K562 (cell line): ENCODE results near the gene PI4K2B. TPM values are rescaled to one million over a fixed set of nuclear protein-coding genes. Genes with fewer than 3 reads are reported as not detected.

Experiments used
- ATAC-seq: fragments of 200-7000 bp; cut with Tn5 transposase; 3 replicates; pipeline ENCODE4 v1.9.1; 2020; ENCODE audit warnings: moderate library complexity
- BruUV-seq: library from RNA; stranded (reverse); fragments of 400-500 nt; replicated peaks from 2 replicates; lab custom pipeline; 2021; lab: Mats Ljungman, UMichigan
- CTCF ChIA-PET: fragments of 300-600 bp; formaldehyde crosslinking; extraction: SDS; loops from one replicate; lab custom pipeline; 2021; ENCODE audit warnings: low intra/inter-chr PET ratio; lab: Yijun Ruan, JAX
- POLR2A ChIA-PET: fragments of 300-600, 350-650 bp; sonication (Branson Sonifier 250); formaldehyde crosslinking; extraction: SDS; loops from one replicate; lab custom pipeline; 2021; ENCODE audit warnings: antibody characterized with exemption, inconsistent platforms; lab: Yijun Ruan, JAX
- DNase-seq, 4 experiments: peaks; one replicate each; pipeline versions ENCODE4 v3.0.0 to v3.0.0-alpha.2; 2011 to 2018; ENCODE audit warnings: low spot score in 3 of 4, mixed read lengths in 3 of 4; ENCODE audit errors: extremely low read depth in 1 of 4
- FAIRE-seq: peaks from 2 replicates; lab custom pipeline; 2011; peaks lifted over from hg19 to GRCh38; lab: Jason Lieb, UNC
- H2AFZ ChIP-seq: 2 replicates; pipeline ENCODE4 v1.6.0; 2011; ENCODE audit warnings: low read depth, low read length, control low read depth, inconsistent platforms
- H3K27ac ChIP-seq: fragments of 200-600 bp; 3 replicates; pipeline ENCODE4 v1.8.0; 2011; ENCODE audit warnings: low read depth, mild to moderate bottlenecking, control low read depth, inconsistent platforms, low read length, moderate library complexity, mixed read lengths; ENCODE audit errors: extremely low read depth
- H3K27me3 ChIP-seq, 2 experiments: fragments of 300-600 bp in 1 of 2; 2 replicates in 1 of 2; 3 replicates in 1 of 2; pipeline versions ENCODE4 v1.6.0 to v1.8.0; 2011; ENCODE audit warnings: inconsistent platforms in 2 of 2, low read length in 2 of 2, mild to moderate bottlenecking in 1 of 2, mixed read lengths in 1 of 2, moderate library complexity in 1 of 2; ENCODE audit not compliant: control insufficient read depth in 2 of 2, insufficient read depth in 2 of 2
- H3K36me3 ChIP-seq: fragments of 300-600 bp; 3 replicates; pipeline ENCODE4 v1.8.0; 2011; ENCODE audit warnings: mild to moderate bottlenecking, low read length, inconsistent platforms; ENCODE audit not compliant: control insufficient read depth, insufficient read depth
- H3K4me1 ChIP-seq, 2 experiments: fragments of 200-600 bp in 1 of 2; replicated peaks in 1 of 2; 2 replicates in 1 of 2; 3 replicates in 1 of 2; pipeline versions ENCODE4 v1.5.1 to v1.8.0; 2011; ENCODE audit warnings: inconsistent platforms in 2 of 2, low read length in 2 of 2, mild to moderate bottlenecking in 1 of 2, mixed read lengths in 1 of 2, moderate library complexity in 1 of 2; ENCODE audit not compliant: control insufficient read depth in 2 of 2, insufficient read depth in 2 of 2
- H3K4me2 ChIP-seq: 2 replicates; pipeline ENCODE4 v1.6.1; 2011; ENCODE audit warnings: low read length, control low read depth, inconsistent platforms, mixed read lengths; ENCODE audit not compliant: insufficient read depth
- H3K4me3 ChIP-seq: fragments of 200-600 bp; sonication (generic), shearing (Covaris generic); 2 replicates; pipeline ENCODE4 v1.5.1; 2016; ENCODE audit warnings: control low read depth, inconsistent platforms
- H3K79me2 ChIP-seq: fragments of 200-600 bp; 3 replicates; pipeline ENCODE4 v1.8.0; 2011; ENCODE audit warnings: low read length, inconsistent platforms; ENCODE audit not compliant: control insufficient read depth, insufficient read depth
- H3K9ac ChIP-seq, 2 experiments: 2 replicates each; pipeline versions ENCODE4 v1.6.0 to v1.6.1; 2011; ENCODE audit warnings: low read depth in 2 of 2, low read length in 2 of 2, control low read depth in 1 of 2, inconsistent platforms in 1 of 2, mild to moderate bottlenecking in 1 of 2, mixed read lengths in 1 of 2; ENCODE audit not compliant: insufficient read depth in 1 of 2
- H3K9me1 ChIP-seq: one replicate; pipeline ENCODE4 v1.6.0; 2011; ENCODE audit warnings: inconsistent platforms, mild to moderate bottlenecking, low read length, moderate library complexity; ENCODE audit not compliant: control insufficient read depth, insufficient read depth
- H3K9me3 ChIP-seq: replicated peaks from 2 replicates; pipeline ENCODE4 v1.5.1; 2011; ENCODE audit warnings: low read depth, low read length, inconsistent platforms; ENCODE audit not compliant: control insufficient read depth, insufficient read depth
- H4K20me1 ChIP-seq: replicated peaks from 2 replicates; pipeline ENCODE4 v1.6.1; 2011; ENCODE audit warnings: low read length, inconsistent platforms, mixed read lengths; ENCODE audit not compliant: control insufficient read depth, insufficient read depth
- ARID1B ChIP-seq: fragments of 450-650 bp; IDR thresholded peaks from 2 replicates; pipeline ENCODE4 v1.6.1; 2016; ENCODE audit warnings: antibody characterized with exemption, mild to moderate bottlenecking, inconsistent platforms
- BMI1 ChIP-seq: fragments of 150-350 bp; IDR thresholded peaks from 2 replicates; pipeline ENCODE4 v1.6.1; 2014; ENCODE audit warnings: low read length
- FOSL1 ChIP-seq: fragments of 200-800 bp; sonication (Bioruptor generic); conservative IDR thresholded peaks from 2 replicates; pipeline ENCODE4 v1.6.1; 2016; ENCODE audit warnings: missing genetic modification characterization, missing compliant biosample characterization
- FOXJ3 ChIP-seq: sonication (generic); formaldehyde crosslinking; IDR thresholded peaks from 2 replicates; pipeline ENCODE4 v1.4.0; 2020; ENCODE audit warnings: mild to moderate bottlenecking, missing genetic modification reagents
- GTF2E2 ChIP-seq: fragments of 200-800 bp; sonication (Bioruptor generic); IDR thresholded peaks from 2 replicates; pipeline ENCODE4 v1.6.1; 2016; ENCODE audit warnings: missing genetic modification characterization, missing compliant biosample characterization
- MCM2 ChIP-seq: fragments of 450-650 bp; IDR thresholded peaks from 2 replicates; pipeline ENCODE4 v1.6.1; 2017; ENCODE audit warnings: low read depth, mild to moderate bottlenecking
- MECOM ChIP-seq: fragments of 250-450 bp; sonication (Bioruptor Pico); IDR thresholded peaks from 2 replicates; pipeline ENCODE4 v1.8.0; 2022; ENCODE audit warnings: inconsistent platforms
- MEIS2 ChIP-seq: fragments of 450-650 bp; IDR thresholded peaks from 2 replicates; pipeline ENCODE4 v1.6.1; 2014; ENCODE audit warnings: mild to moderate bottlenecking; ENCODE audit not compliant: partially characterized antibody
- MXI1 ChIP-seq: IDR thresholded peaks from 2 replicates; pipeline ENCODE4 v1.6.1; 2011; ENCODE audit warnings: low read depth, mild to moderate bottlenecking, improper control_type of control experiment, low read length
- NEUROD1 ChIP-seq: fragments of 150-350 bp; IDR thresholded peaks from 2 replicates; pipeline ENCODE4 v1.6.1; 2014; ENCODE audit warnings: borderline replicate concordance, low read length, low read depth; ENCODE audit not compliant: partially characterized antibody
- SLC30A9 ChIP-seq: fragments of 250-450 bp; sonication (Bioruptor Pico); IDR thresholded peaks from 2 replicates; pipeline ENCODE4 v1.8.0; 2022; ENCODE audit warnings: mild to moderate bottlenecking, moderate library complexity
- SMAD1 ChIP-seq: fragments of 150-350 bp; IDR thresholded peaks from 2 replicates; pipeline ENCODE4 v1.6.1; 2014; ENCODE audit warnings: low read length, low read depth; ENCODE audit not compliant: partially characterized antibody
- SMAD3 ChIP-seq: fragments of 450-650 bp; formaldehyde crosslinking; conservative IDR thresholded peaks from 2 replicates; pipeline ENCODE4 v1.4.0; 2020; ENCODE audit warnings: mild to moderate bottlenecking
- SRSF1 ChIP-seq: fragments of 200-400 bp; formaldehyde crosslinking; IDR thresholded peaks from 2 replicates; pipeline ENCODE4 v1.6.1; 2017; ENCODE audit warnings: mild to moderate bottlenecking, low read depth, low read length, moderate library complexity
- TCF3 ChIP-seq: sonication (generic); formaldehyde crosslinking; IDR thresholded peaks from 2 replicates; pipeline ENCODE4 v1.4.0; 2020; ENCODE audit warnings: mild to moderate bottlenecking, missing genetic modification reagents
- TRIM24 ChIP-seq, 2 experiments: fragments of 450-650 bp; IDR thresholded peaks; 2 replicates each; pipeline ENCODE4 v1.6.1; 2016
- ZBTB34 ChIP-seq: fragments of 250-450 bp; sonication (Bioruptor Pico); IDR thresholded peaks from 2 replicates; pipeline ENCODE4 v1.8.0; 2021; ENCODE audit warnings: mild to moderate bottlenecking, moderate library complexity
- ZBTB7A ChIP-seq: IDR thresholded peaks from 2 replicates; pipeline ENCODE4 v1.6.1; 2011; ENCODE audit warnings: low read depth, mild to moderate bottlenecking, low read length, moderate library complexity, borderline replicate concordance; ENCODE audit not compliant: control insufficient read depth
- ZC3H8 ChIP-seq: fragments of 450-650 bp; IDR thresholded peaks from 2 replicates; pipeline ENCODE4 v1.6.1; 2017
- ZFPM2 ChIP-seq: fragments of 250-450 bp; sonication (Bioruptor Pico); IDR thresholded peaks from 2 replicates; pipeline ENCODE4 v1.5.1; 2022; ENCODE audit warnings: mild to moderate bottlenecking
- ZNF146 ChIP-seq: IDR thresholded peaks from one replicate; pipeline ENCODE4 v1.6.1; 2018; ENCODE audit warnings: missing compliant biosample characterization; ENCODE audit not compliant: unreplicated experiment
- ZZZ3 ChIP-seq: fragments of 450-650 bp; IDR thresholded peaks from 2 replicates; pipeline ENCODE4 v1.6.1; 2016; ENCODE audit warnings: antibody characterized with exemption, mild to moderate bottlenecking, moderate library complexity
- WGBS: fragments of 100-300 bp; shearing (Covaris generic); methylation state at CpG from one replicate; pipeline ENCODE4 v1.1.6; 2016; ENCODE audit warnings: low coverage, mixed read lengths; ENCODE audit not compliant: insufficient coverage; ENCODE audit errors: missing lambda C conversion rate; 5-methylcytosine and 5-hydroxymethylcytosine counted together
- in situ Hi-C: fragments of 300-500 bp; cut with MboI; formaldehyde crosslinking; loops from 4 replicates; pipeline ENCODE4 v1.15.0; 2018; ENCODE audit warnings: inconsistent platforms, mixed read lengths
- intact Hi-C: fragments of 100-400 bp; cut with micrococcal nuclease; formaldehyde crosslinking; loops from 2 replicates; pipeline ENCODE4 v1.14.2; 2022
- polyA plus RNA-seq, 8 experiments: library from polyadenylated mRNA; depleted of rRNA in 4 of 8; stranded (reverse) in 5 of 8; unstranded in 3 of 8; fragments of >200 nt; fragmentation: Nextera tagmentation in 2 of 8; fragmentation: Illumina TruSeq in 1 of 8; extraction: Ambion mirVana in 2 of 8; extraction: Trizol in 1 of 8; gene quantifications; 2 replicates each; pipeline versions ENCODE4 v1.2.1 to v1.2.3, GENCODE V29; 2011 to 2014; ENCODE audit warnings: inconsistent platforms in 1 of 8, missing spikeins in 1 of 8
- total RNA-seq, 7 experiments: library from RNA; depleted of rRNA in 6 of 7; stranded (reverse); fragments of >200 nt in 6 of 7; fragmentation: Illumina TruSeq in 2 of 7; extraction: Trizol in 2 of 7; gene quantifications; 2 replicates each; pipeline versions ENCODE4 v1.2.1 to v1.2.3, GENCODE V29; 2011 to 2021; ENCODE audit warnings: low replicate concordance in 1 of 7
- TF ChIP-seq, protein P1 (sequence below): sonication (generic); formaldehyde crosslinking; IDR thresholded peaks from 2 replicates; pipeline ENCODE4 v1.8.1; 2023; ENCODE audit warnings: mild to moderate bottlenecking, missing genetic modification reagents

PI4K2B gene
- total and polyA plus RNA-seq, 9 of the 15 experiments (the other 6 are each of a cell fraction or from before 2014, with no cell fraction given): 4.5 to 21.4 (median 16.5) TPM

DNA sequence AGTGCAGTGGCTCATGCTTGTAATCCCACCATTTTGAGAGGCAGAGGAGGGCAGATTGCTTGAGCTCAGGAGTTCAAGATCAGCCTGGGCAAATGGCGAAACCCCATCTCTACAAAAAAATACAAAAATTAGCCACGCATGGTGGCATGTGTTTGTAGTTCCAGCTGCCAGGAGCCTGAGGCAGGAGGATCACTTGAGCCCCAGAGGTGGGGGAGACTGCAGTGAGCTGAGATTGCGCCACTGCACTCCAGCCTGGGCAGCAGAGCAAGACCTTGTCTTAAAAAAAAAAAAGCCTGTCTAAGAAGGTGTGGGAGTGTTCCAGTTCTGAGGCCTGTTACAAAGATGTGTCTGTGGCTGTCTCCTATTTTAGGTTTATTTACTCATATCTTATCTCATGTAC, 38.0 kb downstream of the PI4K2B start (continued):
- TF ChIP-seq, protein P1, sequence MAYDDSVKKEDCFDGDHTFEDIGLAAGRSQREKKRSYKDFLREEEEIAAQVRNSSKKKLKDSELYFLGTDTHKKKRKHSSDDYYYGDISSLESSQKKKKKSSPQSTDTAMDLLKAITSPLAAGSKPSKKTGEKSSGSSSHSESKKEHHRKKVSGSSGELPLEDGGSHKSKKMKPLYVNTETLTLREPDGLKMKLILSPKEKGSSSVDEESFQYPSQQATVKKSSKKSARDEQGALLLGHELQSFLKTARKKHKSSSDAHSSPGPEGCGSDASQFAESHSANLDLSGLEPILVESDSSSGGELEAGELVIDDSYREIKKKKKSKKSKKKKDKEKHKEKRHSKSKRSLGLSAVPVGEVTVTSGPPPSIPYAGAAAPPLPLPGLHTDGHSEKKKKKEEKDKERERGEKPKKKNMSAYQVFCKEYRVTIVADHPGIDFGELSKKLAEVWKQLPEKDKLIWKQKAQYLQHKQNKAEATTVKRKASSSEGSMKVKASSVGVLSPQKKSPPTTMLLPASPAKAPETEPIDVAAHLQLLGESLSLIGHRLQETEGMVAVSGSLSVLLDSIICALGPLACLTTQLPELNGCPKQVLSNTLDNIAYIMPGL (CRISPR knock-in tag): no peak
- TF ChIP-seq FOSL1 (no peak), TRIM24 (IDR thresholded peaks at IDR 0.05) (no peak), ARID1B (no peak), ZNF146 (CRISPR knock-in tag) (no peak), ZBTB34 (CRISPR knock-in tag) (no peak), ZBTB7A (no peak)

- ChIA-PET POLR2A (interaction anchor here (0.7 kb wide), 1 partner anchor 67 kb away, joined by 3 read pairs; no protein-coding TSS in a partner anchor), CTCF (no interaction called here)
- H3K4me1 ChIP-seq: no peaks in the 10 kb centered on the region
- no peak overlapping the region for H3K27ac ChIP-seq
- H3K36me3 ChIP-seq: peaks cover 6% of the 10 kb centered on the region; the same call in 2 of the 3 replicates
- no peaks in the 10 kb centered on the region for H3K79me2 ChIP-seq
- no TSS peak for BruUV-seq
- 80% methylated on average over 4 of the region's 4 CpGs for WGBS
- H2AFZ ChIP-seq: no peak overlapping the region
- H3K4me2 ChIP-seq: no peak overlapping the region
- no peaks in the 10 kb centered on the region for H3K27me3 ChIP-seq
- H3K9me3 ChIP-seq: no peaks in the 10 kb centered on the region
- no peak overlapping the region for H3K9ac ChIP-seq
- intact Hi-C loops: no loop called here
- DNase-seq (no peak), ATAC-seq (no peak), FAIRE-seq (no peak)
- no peak overlapping the region for H3K4me3 ChIP-seq
- H4K20me1 ChIP-seq: no peaks in the 10 kb centered on the region
- H3K9me1 ChIP-seq: no peaks in the 10 kb centered on the region
- in situ Hi-C loops: no loop called here
- TF ChIP-seq MECOM (CRISPR knock-in tag) (no peak), GTF2E2 (tag) (no peak), MXI1 (no peak), SLC30A9 (CRISPR knock-in tag) (no peak), MCM2 (no peak), ZZZ3 (no peak), ZC3H8 (no peak), SMAD3 (CRISPR knock-in tag) (no peak), ZFPM2 (CRISPR knock-in tag) (no peak), MEIS2 (no peak), SRSF1 (no peak), FOXJ3 (CRISPR knock-in tag) (no peak), TCF3 (CRISPR knock-in tag) (no peak), SMAD1 (no peak), NEUROD1 (no peak), BMI1 (no peak)
These were observed 46.4 kb downstream of the PI4K2B start for GRCh38 chr4:25280210-25280609.
